ENCODE measurements around the gene IDUA. TPM values are rescaled to one million over a fixed set of nuclear protein-coding genes. Genes with fewer than 3 reads are reported as not detected.

The IDUA gene
- total RNA-seq, 4 donors from 2014 or later = 9.7 to 32.3 (median 25.0) TPM

DNA sequence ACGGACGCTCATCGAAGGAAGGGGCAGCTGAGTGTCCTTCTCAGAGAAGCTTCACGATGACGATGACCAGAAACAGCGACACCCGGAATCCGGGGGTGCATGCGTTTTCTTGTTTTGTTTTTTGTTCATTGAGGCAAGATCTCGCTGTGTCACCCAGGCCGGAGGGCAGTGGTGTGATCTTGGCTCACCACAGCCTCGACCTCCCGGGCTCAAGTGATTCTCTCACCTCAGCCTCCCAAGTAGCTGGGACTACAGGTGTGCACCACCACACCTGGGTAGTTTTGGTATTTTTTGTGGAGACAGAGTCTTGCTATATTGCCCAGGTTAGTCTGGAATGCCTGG, 33.3 kb upstream of the IDUA start:
- Histone ChIP-seq H3K36me3 (peaks cover 6% of the 10 kb centered on the region in 2 donors), H3K27ac (no peak overlapping the region), H3K9me3 (no peaks in the 10 kb centered on the region), H3K4me3 (replicated peaks in 1 of 3) (no peak overlapping the region), H3K27me3 (no peaks in the 10 kb centered on the region), H3K4me1 (no peaks in the 10 kb centered on the region)
- DNase-seq = no peak
- 97 to 99% methylated on average over 13 of the region's 13 CpGs for WGBS, 2 donors
- intact Hi-C loops (cut with DNase I) = no loop called here
- TF ChIP-seq CTCF (IDR thresholded peaks at IDR 0.05) (no peak), POLR2A (IDR thresholded peaks at IDR 0.05) (no peak)

DNA sequence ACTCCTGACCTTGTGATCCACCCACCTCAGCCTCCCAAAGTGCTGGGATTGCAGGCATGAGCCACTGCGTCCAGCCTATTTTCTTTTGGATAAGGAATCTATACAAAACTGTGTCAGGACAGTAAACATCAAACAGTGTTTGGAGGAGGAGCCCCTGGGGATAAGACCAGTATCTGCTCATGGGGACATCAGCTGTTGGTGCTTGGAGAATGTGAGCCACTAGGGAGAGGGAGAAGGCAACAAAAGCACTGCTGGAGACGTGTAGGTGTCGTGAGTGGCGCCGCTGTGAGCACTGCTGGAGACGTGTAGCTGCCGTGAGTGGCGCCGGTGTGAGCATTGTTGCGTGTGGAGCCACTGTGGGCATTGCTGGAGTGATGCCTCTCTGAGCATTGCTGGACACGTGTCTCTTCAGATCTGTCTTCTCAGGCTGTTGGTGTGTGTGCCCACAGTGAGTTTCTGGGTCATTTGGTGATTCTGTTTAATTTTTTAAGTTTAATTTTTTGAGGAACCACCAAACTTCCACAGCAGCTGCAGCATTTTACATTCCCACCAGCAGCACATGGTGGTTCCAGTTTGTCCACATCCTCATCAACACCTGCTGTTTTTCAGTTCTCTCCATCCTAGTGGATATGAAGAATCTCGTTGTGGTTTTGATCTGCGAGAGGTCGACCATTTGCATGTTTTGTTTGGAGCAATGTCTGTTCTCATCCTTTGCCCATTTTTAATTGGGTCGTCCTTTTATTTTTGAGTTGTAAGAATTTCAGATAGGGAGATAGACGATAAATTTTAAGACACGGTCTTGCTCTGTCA, 32.4 kb upstream of the IDUA start:
- TF ChIP-seq CTCF (IDR thresholded peaks at IDR 0.05) = no peak
- no peak for TF ChIP-seq POLR2A (IDR thresholded peaks at IDR 0.05)
- no peaks in the 10 kb centered on the region for H3K9me3 ChIP-seq
- intact Hi-C loops (cut with DNase I) = no loop called here
- peaks cover 6 to 8% of the 10 kb centered on the region in 2 donors for H3K36me3 ChIP-seq
- DNase-seq = no peak
- H3K4me1 ChIP-seq = no peaks in the 10 kb centered on the region
- H3K27ac ChIP-seq = no peak overlapping the region
- H3K4me3 ChIP-seq (replicated peaks in 1 of 3) = no peak overlapping the region
- no peaks in the 10 kb centered on the region for H3K27me3 ChIP-seq
- WGBS, 2 donors = 95 to 96% methylated on average over 17 of the region's 17 CpGs

- Histone ChIP-seq H3K9me3 (no peaks in the 10 kb centered on the region), H3K27me3 (no peaks in the 10 kb centered on the region), H3K27ac (no peak overlapping the region), H3K36me3 (peaks cover 6 to 8% of the 10 kb centered on the region in 2 donors), H3K4me3 (replicated peaks in 1 of 3) (no peak overlapping the region), H3K4me1 (no peaks in the 10 kb centered on the region)
- 94 to 97% methylated on average over 15 to 33 of the region's 33 CpGs for WGBS, 2 donors
- TF ChIP-seq POLR2A (IDR thresholded peaks at IDR 0.05) (no peak), CTCF (IDR thresholded peaks at IDR 0.05) (no peak)
- intact Hi-C loops (cut with DNase I) = no loop called here
- no peak for DNase-seq
Measured at GRCh38 chr4:955161-955921, 31.5 kb upstream of the IDUA start.

DNA sequence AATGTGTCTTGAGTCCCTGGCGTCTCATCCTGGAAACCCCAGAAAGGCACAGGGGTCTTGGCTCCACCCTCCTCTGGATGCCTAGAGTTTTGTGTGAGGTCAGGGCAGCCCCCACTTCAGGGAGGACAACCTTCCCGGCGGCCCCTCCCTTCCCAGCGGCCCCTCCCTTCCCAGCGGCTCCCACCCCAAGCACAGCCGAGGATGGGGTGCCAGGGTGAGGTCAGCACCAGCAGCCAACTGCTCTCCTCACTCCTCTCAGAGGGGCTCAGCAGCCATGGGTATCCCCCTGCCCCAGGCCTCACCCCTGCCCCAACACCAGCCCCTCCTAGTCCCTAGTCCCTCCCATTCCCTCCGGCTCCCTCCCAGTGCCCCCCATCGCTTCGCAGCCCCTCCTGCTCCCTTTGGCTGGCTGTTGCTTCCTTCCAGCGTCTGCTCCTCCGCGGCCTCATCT, 30.9 kb upstream of the IDUA start:
- no peak overlapping the region for H3K27ac ChIP-seq
- H3K27me3 ChIP-seq = no peaks in the 10 kb centered on the region
- WGBS, 2 donors = 82 to 83% methylated on average over 11 to 12 of the region's 12 CpGs
- intact Hi-C loops (cut with DNase I) = no loop called here
- no peaks in the 10 kb centered on the region for H3K9me3 ChIP-seq
- TF ChIP-seq CTCF (IDR thresholded peaks at IDR 0.05) (no peak), POLR2A (IDR thresholded peaks at IDR 0.05) (no peak)
- H3K36me3 ChIP-seq = peaks cover 6 to 8% of the 10 kb centered on the region in 2 donors
- H3K4me1 ChIP-seq = no peaks in the 10 kb centered on the region
- no peak for DNase-seq
- no peak overlapping the region for H3K4me3 ChIP-seq (replicated peaks in 1 of 3)
